Left renal pelvis (tissue), 4 donors: Measurements from ENCODE around the gene ITPRIPL2. TPM values are rescaled to one million over a fixed set of nuclear protein-coding genes. Genes with fewer than 3 reads are reported as not detected.

Experiments used
- DNase-seq, 4 donors: peaks; one replicate each; pipeline ENCODE4 v3.0.0-alpha.2; 2013; ENCODE audit warnings: low read depth in 4 of 4, low spot score in 3 of 4
- polyA plus RNA-seq, 4 donors: library from polyadenylated mRNA; unstranded; fragments of 120-200 nt; gene quantifications; one replicate each; pipeline ENCODE4 v1.2.1, GENCODE V29; 2013; ENCODE audit not compliant: insufficient read length in 4 of 4

ITPRIPL2 gene
- polyA plus RNA-seq, 4 donors: 15.5 to 31.6 (median 19.4) TPM

GRCh38 chr16:19138601-19139000 lies 24.8 kb downstream of the ITPRIPL2 start:
- DNase-seq: no peak

- DNase-seq: no peak
Observed at GRCh38 chr16:19139436-19140091, 25.8 kb downstream of the ITPRIPL2 start.

- DNase-seq: no peak
Observed at GRCh38 chr16:19140396-19140795, 26.6 kb downstream of the ITPRIPL2 start.

GRCh38 chr16:19142939-19143598 lies 29.3 kb downstream of the ITPRIPL2 start:
- no peak for DNase-seq

- no peak for DNase-seq
Observed at GRCh38 chr16:19143599-19143956, 29.8 kb downstream of the ITPRIPL2 start.

- no peak for DNase-seq
Observed at GRCh38 chr16:19145010-19145409, 31.2 kb downstream of the ITPRIPL2 start.

- DNase-seq: no peak
Observed at GRCh38 chr16:19147126-19147525, 33.4 kb downstream of the ITPRIPL2 start.

GRCh38 chr16:19147627-19148026 lies 33.9 kb downstream of the ITPRIPL2 start:
- DNase-seq: no peak

- no peak for DNase-seq
Observed at GRCh38 chr16:19148189-19148588, 34.4 kb downstream of the ITPRIPL2 start.

- DNase-seq: no peak
Observed at GRCh38 chr16:19151310-19151709, 37.5 kb downstream of the ITPRIPL2 start.

- DNase-seq: no peak
Observed at GRCh38 chr16:19152042-19152441, 38.3 kb downstream of the ITPRIPL2 start.

GRCh38 chr16:19153876-19154275 lies 40.1 kb downstream of the ITPRIPL2 start:
- DNase-seq: no peak

- DNase-seq: no peak
Observed at GRCh38 chr16:19162085-19162484, 48.3 kb downstream of the ITPRIPL2 start.

- DNase-seq: no peak
Observed at GRCh38 chr16:19163215-19163614, 49.5 kb downstream of the ITPRIPL2 start.

- DNase-seq: no peak
Observed at GRCh38 chr16:19164285-19164684, 50.5 kb downstream of the ITPRIPL2 start.

GRCh38 chr16:19165101-19165500 lies 51.3 kb downstream of the ITPRIPL2 start:
- no peak for DNase-seq

GRCh38 chr16:19166500-19166899 lies 52.7 kb downstream of the ITPRIPL2 start:
- DNase-seq: no peak

- DNase-seq: peak in 2 of 4 donors; percentile 48 to 57
Observed at GRCh38 chr16:19167710-19168370, 54.1 kb downstream of the ITPRIPL2 start, which contains the start of gene SYT17. Gene SYT17 (plus strand): TSS chr16:19168240. CDS start chr16:19168647, 407 bp downstream.

- no peak for DNase-seq
Observed at GRCh38 chr16:19168371-19169081, 54.8 kb downstream of the ITPRIPL2 start.

- DNase-seq: no peak
Observed at GRCh38 chr16:19169082-19169639, 55.4 kb downstream of the ITPRIPL2 start.
